HepG2 (cell line): ENCODE measurements around the gene TKFC. TPM values are rescaled to one million over a fixed set of nuclear protein-coding genes. Genes with fewer than 3 reads are reported as not detected.

Experiments used
- CEBPZ ChIP-seq: IDR thresholded peaks from 2 replicates; pipeline ENCODE4 v1.6.1; 2012; ENCODE audit warnings: low read length, improper control_type of control experiment
- CREB3 ChIP-seq: sonication (generic); formaldehyde crosslinking; IDR thresholded peaks from 2 replicates; pipeline ENCODE4 v1.5.0; 2020; ENCODE audit warnings: missing genetic modification reagents
- ESRRA ChIP-seq: sonication (generic); formaldehyde crosslinking; IDR thresholded peaks from 2 replicates; pipeline ENCODE4 v1.5.1; 2020; ENCODE audit warnings: mild to moderate bottlenecking, low read depth, missing genetic modification reagents
- ETV5 ChIP-seq: IDR thresholded peaks from 2 replicates; pipeline ENCODE4 v1.6.1; 2018; ENCODE audit warnings: missing biosample characterization, missing genetic modification reagents, inconsistent platforms, borderline replicate concordance
- FOXM1 ChIP-seq: sonication (generic); formaldehyde crosslinking; IDR thresholded peaks from 2 replicates; pipeline ENCODE4 v1.5.0; 2020; ENCODE audit warnings: missing genetic modification reagents
- HMG20B ChIP-seq: conservative IDR thresholded peaks from 2 replicates; pipeline ENCODE4 v1.6.1; 2016; ENCODE audit warnings: missing genetic modification reagents, missing compliant biosample characterization
- ISL2 ChIP-seq: sonication (generic); formaldehyde crosslinking; IDR thresholded peaks from 2 replicates; pipeline ENCODE4 v1.5.0; 2020; ENCODE audit warnings: missing genetic modification reagents
- NR2F6 ChIP-seq, 2 experiments: IDR thresholded peaks; 2 replicates each; pipeline ENCODE4 v1.6.1; 2016; ENCODE audit warnings: antibody characterized with exemption in 1 of 2, mild to moderate bottlenecking in 1 of 2
- RAD21 ChIP-seq: fragments of 450-650 bp; formaldehyde crosslinking; IDR thresholded peaks from 2 replicates; pipeline ENCODE4 v1.5.0; 2020; ENCODE audit warnings: mild to moderate bottlenecking
- RELA ChIP-seq: sonication (generic); formaldehyde crosslinking; IDR thresholded peaks from 2 replicates; pipeline ENCODE4 v1.4.0; 2020; ENCODE audit warnings: missing genetic modification reagents
- REPIN1 ChIP-seq: sonication (generic); formaldehyde crosslinking; IDR thresholded peaks from 2 replicates; pipeline ENCODE4 v1.8.0; 2022; ENCODE audit warnings: missing genetic modification reagents, low read depth, mild to moderate bottlenecking, borderline replicate concordance
- SP4 ChIP-seq: sonication (generic); formaldehyde crosslinking; IDR thresholded peaks from 2 replicates; pipeline ENCODE4 v1.8.1; 2023; ENCODE audit warnings: mild to moderate bottlenecking, missing genetic modification reagents
- STAT5B ChIP-seq: sonication (generic); formaldehyde crosslinking; IDR thresholded peaks from 2 replicates; pipeline ENCODE4 v1.4.0; 2020; ENCODE audit warnings: missing genetic modification reagents
- TEF ChIP-seq: sonication (generic); formaldehyde crosslinking; IDR thresholded peaks from 2 replicates; pipeline ENCODE4 v1.5.0; 2020; ENCODE audit warnings: missing genetic modification reagents
- TIGD3 ChIP-seq: sonication (generic); formaldehyde crosslinking; IDR thresholded peaks from 2 replicates; pipeline ENCODE4 v1.5.1; 2020; ENCODE audit warnings: mild to moderate bottlenecking, missing genetic modification reagents, borderline replicate concordance
- ZIK1 ChIP-seq: sonication (generic); formaldehyde crosslinking; IDR thresholded peaks from 2 replicates; pipeline ENCODE4 v1.5.0; 2020; ENCODE audit warnings: mild to moderate bottlenecking, low read depth, missing genetic modification reagents, borderline replicate concordance
- ZNF263 ChIP-seq: sonication (generic); formaldehyde crosslinking; IDR thresholded peaks from 2 replicates; pipeline ENCODE4 v1.4.0; 2020; ENCODE audit warnings: missing genetic modification reagents
- ZNF431 ChIP-seq: sonication (generic); formaldehyde crosslinking; IDR thresholded peaks from 2 replicates; pipeline ENCODE4 v1.9.0; 2022; ENCODE audit warnings: missing genetic modification reagents, low read depth, mild to moderate bottlenecking, borderline replicate concordance
- ZNF496 ChIP-seq: sonication (generic); formaldehyde crosslinking; IDR thresholded peaks from 2 replicates; pipeline ENCODE4 v1.8.1; 2023; ENCODE audit warnings: mild to moderate bottlenecking, moderate library complexity, missing genetic modification reagents; ENCODE audit not compliant: insufficient replicate concordance
- ZNF703 ChIP-seq: sonication (generic); formaldehyde crosslinking; IDR thresholded peaks from 2 replicates; pipeline ENCODE4 v1.5.1; 2020; ENCODE audit warnings: missing genetic modification reagents, mild to moderate bottlenecking, moderate library complexity, borderline replicate concordance
- polyA plus RNA-seq, 8 experiments: library from polyadenylated mRNA; depleted of rRNA in 3 of 8; stranded (reverse) in 7 of 8; unstranded in 1 of 8; fragments of >200 nt; fragmentation: Illumina TruSeq in 4 of 8; extraction: Trizol in 4 of 8; gene quantifications; 2 replicates each; pipeline versions ENCODE4 v1.2.1 to v1.2.3, GENCODE V29; 2011 to 2016; ENCODE audit warnings: low read depth in 4 of 8, missing spikeins in 1 of 8, mixed read lengths in 1 of 8; ENCODE audit not compliant: insufficient read depth in 1 of 8
- total RNA-seq, 5 experiments: library from RNA; depleted of rRNA; stranded (reverse); fragments of >200 nt; fragmentation: Illumina TruSeq; extraction: Trizol; gene quantifications; 2 replicates each; pipeline ENCODE4 v1.2.3, GENCODE V29; 2016; ENCODE audit warnings: low read depth in 1 of 5

Gene TKFC
- total and polyA plus RNA-seq, 2 of the 13 experiments (the other 11 are each of a cell fraction or from before 2014, with no cell fraction given): 147 to 197 TPM

- TF ChIP-seq ZNF703 (CRISPR knock-in tag): no peak; the same call in 1 of the 2 replicates
- TF ChIP-seq HMG20B (CRISPR knock-in tag): no peak
- peak; percentile 75; the same call in 1 of the 2 replicates for TF ChIP-seq ZIK1
- TF ChIP-seq STAT5B (CRISPR knock-in tag): no peak
- TF ChIP-seq NR2F6 (IDR thresholded peaks at IDR 0.05): no peak
- peak; percentile 61; the same call in 1 of the 2 replicates for TF ChIP-seq NR2F6 (CRISPR knock-in tag; IDR thresholded peaks at IDR 0.05)
- no peak for TF ChIP-seq REPIN1
- no peak for TF ChIP-seq RELA (CRISPR knock-in tag)
- peak; percentile 25; the same call in 1 of the 2 replicates for TF ChIP-seq ESRRA
- TF ChIP-seq ISL2 (CRISPR knock-in tag): peak; percentile 78; the same call in 1 of the 2 replicates
- TF ChIP-seq TEF (CRISPR knock-in tag): peak; percentile 15; the same call in 1 of the 2 replicates
- no peak for TF ChIP-seq ZNF496 (CRISPR knock-in tag)
- no peak; the same call in 1 of the 2 replicates for TF ChIP-seq RAD21 (CRISPR knock-in tag)
- peak; percentile 75 for TF ChIP-seq ETV5 (CRISPR knock-in tag)
- TF ChIP-seq CEBPZ: no peak
- TF ChIP-seq ZNF431 (CRISPR knock-in tag): no peak
- TF ChIP-seq TIGD3 (CRISPR knock-in tag): no peak
- no peak for TF ChIP-seq CREB3 (CRISPR knock-in tag)
- no peak for TF ChIP-seq FOXM1 (CRISPR knock-in tag)
- TF ChIP-seq SP4: no peak
- peak; percentile 10 for TF ChIP-seq ZNF263
These were observed 38.1 kb upstream of the TKFC start, which contains the start of gene VWCE (continued) for GRCh38 chr11:61294717-61295595.
